ENCODE results near the gene ZSCAN9. TPM values are rescaled to one million over a fixed set of nuclear protein-coding genes. Genes with fewer than 3 reads are reported as not detected.

Gene ZSCAN9
- total and polyA plus RNA-seq, 2 of the 13 experiments (the other 11 are each of a cell fraction or from before 2014, with no cell fraction given), result 14.6 to 17.8 TPM

GRCh38 chr6:28207510-28208110 lies 17.5 kb upstream of the ZSCAN9 start:
- no peak overlapping the region for H3K9ac ChIP-seq (ENCODE audit: insufficient read depth, low read depth, low read length)
- intact Hi-C loops (cut with micrococcal nuclease; ENCODE audit: unreplicated experiment) (no loop called here), in situ Hi-C loops (cut with HindIII; ENCODE audit: extremely low pct_ligation_motif_present, low pct_unique_long_range_greater_than_20kb) (no loop called here)
- ATAC-seq, result peak; percentile 77
- H3K4me3 ChIP-seq (replicated peaks in 1 of 3; ENCODE audit: insufficient read depth in 1 of 3, low read depth in 2 of 3, low read length in 3 of 3), result peak overlapping the region; percentile 5 to 66 (median 34); a peak in 4 of 6 replicates
- BruUV-seq (replicated peaks), result no TSS peak
- H3K4me2 ChIP-seq (ENCODE audit: low read depth, low read length), result peak overlapping the region; percentile 68
- H3K27me3 ChIP-seq (ENCODE audit: control insufficient read depth in 1 of 2, insufficient read depth in 2 of 2, low read length in 2 of 2), result peaks cover 10 to 40% of the 10 kb centered on the region in 2 experiments
- no peaks in the 10 kb centered on the region for H3K36me3 ChIP-seq (replicated peaks in 1 of 2; ENCODE audit: control insufficient read depth in 1 of 2, insufficient read depth in 2 of 2, low read length in 2 of 2)
- DNase-seq (ENCODE audit: low spot score), result no peak
- FAIRE-seq, result no peak
- CTCF ChIA-PET (ENCODE audit: low intra/inter-chr PET ratio, low total read pairs), result no interaction called here
- H4K20me1 ChIP-seq (ENCODE audit: insufficient read depth, low read length), result no peaks in the 10 kb centered on the region
- 26% methylated on average over 33 of the region's 35 CpGs for WGBS (ENCODE audit: low lambda C conversion rate)
- H3K4me1 ChIP-seq (ENCODE audit: insufficient read depth, low read length), result peaks cover 25% of the 10 kb centered on the region
- POLR2A ChIA-PET, result interaction anchor here (1.0 to 1.7 kb wide), 2 partner anchors 11 to 70 kb away, joined by 3 to 9 read pairs; no protein-coding TSS in a partner anchor
- no peak overlapping the region for H2AFZ ChIP-seq (ENCODE audit: low read length)
- H3K9me3 ChIP-seq (ENCODE audit: low read length), result no peaks in the 10 kb centered on the region
- no peaks in the 10 kb centered on the region for H3K79me2 ChIP-seq (ENCODE audit: insufficient read depth, low read length)
- H3K27ac ChIP-seq (ENCODE audit: extremely low read length, insufficient read depth, low read length), result no peak overlapping the region
- 0 out of 2 replicates have a peak, but pooled peaks have one; percentile 24 for TF ChIP-seq MAX (IDR thresholded peaks at IDR 0.05)
- TF ChIP-seq RNF2 (conservative IDR thresholded peaks at IDR 0.05; ENCODE audit: low read depth), result peak; percentile 59; the same call in 1 of the 2 replicates
- peak; percentile 82; the same call in 1 of the 2 replicates for TF ChIP-seq ZNF800 (CRISPR knock-in tag; IDR thresholded peaks at IDR 0.05)
- no peak for TF ChIP-seq RFX1 (IDR thresholded peaks at IDR 0.05)
- peak; percentile 54 for TF ChIP-seq ZNF687 (CRISPR knock-in tag; IDR thresholded peaks at IDR 0.05)
- 0 out of 2 replicates have a peak, but pooled peaks have one; percentile 45 for TF ChIP-seq NFKB2 (CRISPR knock-in tag; IDR thresholded peaks at IDR 0.05; ENCODE audit: borderline replicate concordance)
- peak; percentile 27; the same call in 1 of the 2 replicates for TF ChIP-seq ZNF574 (CRISPR knock-in tag; IDR thresholded peaks at IDR 0.05)
- 0 out of 2 replicates have a peak, but pooled peaks have one; percentile 20 for TF ChIP-seq ZNF563 (CRISPR knock-in tag; IDR thresholded peaks at IDR 0.05)
- 0 out of 2 replicates have a peak, but pooled peaks have one; percentile 19 for TF ChIP-seq FOXP4 (CRISPR knock-in tag; IDR thresholded peaks at IDR 0.05)
- TF ChIP-seq ZNF567 (CRISPR knock-in tag; IDR thresholded peaks at IDR 0.05; ENCODE audit: borderline replicate concordance), result no peak
